Hepatocyte (in vitro differentiated cells): ENCODE measurements around the gene IDH2.

Source experiments
- EZH2 ChIP-seq: fragments of 200-600 bp; sonication (generic); IDR thresholded peaks from 2 replicates; pipeline ENCODE4 v1.6.1; 2016; ENCODE audit warnings: antibody characterized with exemption, mild to moderate bottlenecking, borderline replicate concordance
- EZH2phosphoT487 ChIP-seq: fragments of 200-600 bp; sonication (generic); IDR thresholded peaks from one replicate; pipeline ENCODE4 v1.6.1; 2018; ENCODE audit warnings: antibody characterized with exemption, mild to moderate bottlenecking, low read depth, moderate library complexity; ENCODE audit not compliant: unreplicated experiment, severe bottlenecking
- TF ChIP-seq, protein P1 (sequence below): fragments of 200-600 bp; sonication (generic); IDR thresholded peaks from 2 replicates; pipeline ENCODE4 v1.5.1; 2016; ENCODE audit warnings: antibody characterized with exemption, mild to moderate bottlenecking; ENCODE audit not compliant: poor library complexity

DNA sequence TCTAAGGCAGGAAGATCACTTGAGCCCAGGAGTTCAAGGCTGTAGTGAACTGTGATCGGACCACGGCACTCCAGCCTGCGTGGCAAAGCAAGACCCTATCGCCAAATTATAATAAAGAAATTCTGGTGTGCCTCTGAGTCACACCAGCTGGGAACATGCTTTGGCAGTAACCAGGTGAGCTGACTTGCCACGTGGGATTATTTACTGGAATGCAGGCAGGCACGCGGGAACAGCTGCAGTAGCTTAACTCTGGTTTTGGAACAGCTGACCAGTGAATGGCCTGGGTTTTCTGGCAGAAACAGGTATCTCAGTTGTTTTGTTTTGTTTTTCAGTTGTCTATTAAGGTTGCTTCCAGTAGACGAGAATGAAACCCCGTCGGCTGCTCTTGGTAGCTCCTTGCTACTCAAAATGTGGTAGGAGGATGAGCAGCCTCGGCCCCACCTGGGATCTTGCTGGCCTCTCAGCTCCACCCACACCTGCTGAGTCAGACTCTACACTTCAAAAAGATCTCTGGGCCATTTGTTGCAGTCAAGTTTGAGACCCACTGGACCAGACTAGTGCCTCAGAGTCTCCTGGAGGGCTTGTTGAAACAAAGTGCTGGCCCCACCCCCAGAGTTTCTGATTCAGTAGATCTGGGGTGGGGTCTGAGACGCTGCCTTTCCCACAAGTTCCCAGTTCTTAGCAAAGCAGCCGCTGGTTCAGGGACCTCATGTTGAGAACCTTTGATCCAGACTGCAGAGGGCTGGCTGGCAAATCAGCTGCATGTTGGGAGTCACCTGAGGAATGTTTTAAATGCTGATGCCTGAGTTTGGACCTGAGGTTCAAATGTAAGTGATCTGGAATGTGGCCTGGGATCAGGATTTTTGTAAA, 26.6 kb downstream of the IDH2 start:
- no peak for TF ChIP-seq EZH2
- TF ChIP-seq, protein P1, sequence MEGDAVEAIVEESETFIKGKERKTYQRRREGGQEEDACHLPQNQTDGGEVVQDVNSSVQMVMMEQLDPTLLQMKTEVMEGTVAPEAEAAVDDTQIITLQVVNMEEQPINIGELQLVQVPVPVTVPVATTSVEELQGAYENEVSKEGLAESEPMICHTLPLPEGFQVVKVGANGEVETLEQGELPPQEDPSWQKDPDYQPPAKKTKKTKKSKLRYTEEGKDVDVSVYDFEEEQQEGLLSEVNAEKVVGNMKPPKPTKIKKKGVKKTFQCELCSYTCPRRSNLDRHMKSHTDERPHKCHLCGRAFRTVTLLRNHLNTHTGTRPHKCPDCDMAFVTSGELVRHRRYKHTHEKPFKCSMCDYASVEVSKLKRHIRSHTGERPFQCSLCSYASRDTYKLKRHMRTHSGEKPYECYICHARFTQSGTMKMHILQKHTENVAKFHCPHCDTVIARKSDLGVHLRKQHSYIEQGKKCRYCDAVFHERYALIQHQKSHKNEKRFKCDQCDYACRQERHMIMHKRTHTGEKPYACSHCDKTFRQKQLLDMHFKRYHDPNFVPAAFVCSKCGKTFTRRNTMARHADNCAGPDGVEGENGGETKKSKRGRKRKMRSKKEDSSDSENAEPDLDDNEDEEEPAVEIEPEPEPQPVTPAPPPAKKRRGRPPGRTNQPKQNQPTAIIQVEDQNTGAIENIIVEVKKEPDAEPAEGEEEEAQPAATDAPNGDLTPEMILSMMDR = no peak
- no peak for TF ChIP-seq EZH2phosphoT487
